IMR-90 (cell line): ENCODE results near the gene RDH11. TPM values are rescaled to one million over a fixed set of nuclear protein-coding genes. Genes with fewer than 3 reads are reported as not detected.

Experiments used
- ATAC-seq: fragments of 200-7000 bp; cut with Tn5 transposase; 2 replicates; pipeline ENCODE4 v1.9.1; 2020; ENCODE audit warnings: low read depth, mild to moderate bottlenecking, moderate library complexity
- BruUV-seq: library from RNA; stranded (reverse); fragments of 400-500 nt; replicated peaks from 2 replicates; lab custom pipeline; 2021; lab: Mats Ljungman, UMichigan
- CTCF ChIA-PET: fragments of 300-600 bp; formaldehyde crosslinking; extraction: SDS; loops from one replicate; lab custom pipeline; 2021; ENCODE audit warnings: antibody characterized with exemption; lab: Yijun Ruan, JAX
- POLR2A ChIA-PET: fragments of 300-600 bp; sonication (Branson Sonifier 250); formaldehyde crosslinking; loops from one replicate; lab custom pipeline; 2022; ENCODE audit warnings: antibody characterized with exemption; ENCODE audit not compliant: unreplicated experiment; lab: Charles Lee
- DNase-seq: peaks from one replicate; pipeline ENCODE4 v3.0.0; 2013
- H2AFZ ChIP-seq: replicated peaks from 2 replicates; pipeline ENCODE3; 2013; ENCODE audit warnings: low read length, mild to moderate bottlenecking; ENCODE audit not compliant: poor library complexity
- H2AK5ac ChIP-seq: 2 replicates; pipeline ENCODE4 v1.6.1; 2013; ENCODE audit warnings: low read depth, low read length, inconsistent platforms
- H2AK9ac ChIP-seq: replicated peaks from 2 replicates; pipeline ENCODE3; 2013; ENCODE audit warnings: mild to moderate bottlenecking, low read depth, low read length, moderate library complexity; ENCODE audit not compliant: poor library complexity
- H2BK120ac ChIP-seq: 2 replicates; pipeline ENCODE4 v1.6.1; 2013; ENCODE audit warnings: low read depth, low read length, inconsistent platforms
- H2BK15ac ChIP-seq: 3 replicates; pipeline ENCODE4 v1.6.1; 2013; ENCODE audit warnings: low read depth, low read length, inconsistent platforms
- H2BK20ac ChIP-seq: 2 replicates; pipeline ENCODE4 v1.6.1; 2013; ENCODE audit warnings: low read depth, mild to moderate bottlenecking, inconsistent platforms, low read length, moderate library complexity
- H2BK5ac ChIP-seq: 2 replicates; pipeline ENCODE4 v1.6.1; 2013; ENCODE audit warnings: mild to moderate bottlenecking, low read depth, low read length, inconsistent platforms; ENCODE audit not compliant: poor library complexity, severe bottlenecking
- H3K14ac ChIP-seq: replicated peaks from 2 replicates; pipeline ENCODE4 v1.6.1; 2013; ENCODE audit warnings: low read depth, low read length, inconsistent platforms
- H3K18ac ChIP-seq: 2 replicates; pipeline ENCODE4 v1.6.1; 2013; ENCODE audit warnings: low read depth, low read length, control low read depth
- H3K23ac ChIP-seq: 2 replicates; pipeline ENCODE4 v1.6.1; 2013; ENCODE audit warnings: low read depth, low read length, inconsistent platforms
- H3K27ac ChIP-seq: 2 replicates; pipeline ENCODE4 v1.5.1; 2013; ENCODE audit warnings: mild to moderate bottlenecking, control low read depth, low read length; ENCODE audit not compliant: insufficient read depth
- H3K27me3 ChIP-seq: 2 replicates; pipeline ENCODE4 v1.6.1; 2013; ENCODE audit warnings: low read length; ENCODE audit not compliant: control insufficient read depth, insufficient read depth
- H3K36me3 ChIP-seq: 2 replicates; pipeline ENCODE4 v1.6.1; 2013; ENCODE audit warnings: low read length, mixed read lengths; ENCODE audit not compliant: control insufficient read depth, insufficient read depth
- H3K4ac ChIP-seq: 2 replicates; pipeline ENCODE4 v1.6.1; 2013; ENCODE audit warnings: low read depth, low read length, inconsistent platforms
- H3K4me1 ChIP-seq: 2 replicates; pipeline ENCODE4 v1.6.1; 2013; ENCODE audit warnings: low read length, mixed read lengths; ENCODE audit not compliant: control insufficient read depth, insufficient read depth
- H3K4me2 ChIP-seq: 2 replicates; pipeline ENCODE4 v1.6.1; 2013; ENCODE audit warnings: low read depth, mild to moderate bottlenecking, control low read depth, low read length, moderate library complexity
- H3K4me3 ChIP-seq: 2 replicates; pipeline ENCODE4 v1.5.1; 2013; ENCODE audit warnings: low read depth, mild to moderate bottlenecking, control low read depth, low read length, moderate library complexity; ENCODE audit not compliant: insufficient read depth
- H3K56ac ChIP-seq: 2 replicates; pipeline ENCODE4 v1.6.1; 2013; ENCODE audit warnings: low read length, inconsistent platforms; ENCODE audit not compliant: insufficient read depth; ENCODE audit errors: extremely low read depth
- H3K79me1 ChIP-seq, 2 experiments: 2 replicates each; pipeline ENCODE4 v1.6.1; 2013; ENCODE audit warnings: low read length in 2 of 2, inconsistent platforms in 1 of 2, low read depth in 1 of 2
- H3K9ac ChIP-seq: 2 replicates; pipeline ENCODE4 v1.6.1; 2013; ENCODE audit warnings: low read depth, low read length, control low read depth
- H3K9me1 ChIP-seq: 2 replicates; pipeline ENCODE4 v1.6.1; 2013; ENCODE audit warnings: low read length, inconsistent platforms; ENCODE audit not compliant: insufficient read depth
- H3K9me3 ChIP-seq: 2 replicates; pipeline ENCODE4 v1.6.1; 2013; ENCODE audit warnings: low read length; ENCODE audit not compliant: control insufficient read depth, insufficient read depth
- H4K20me1 ChIP-seq: 2 replicates; pipeline ENCODE4 v1.6.1; 2013; ENCODE audit warnings: low read length, inconsistent platforms; ENCODE audit not compliant: insufficient read depth
- H4K5ac ChIP-seq: 2 replicates; pipeline ENCODE4 v1.6.1; 2013; ENCODE audit warnings: mild to moderate bottlenecking, low read depth, low read length, control low read depth
- H4K8ac ChIP-seq, 2 experiments: 2 replicates each; pipeline ENCODE4 v1.6.1; 2013; ENCODE audit warnings: low read depth in 2 of 2, low read length in 2 of 2, control low read depth in 1 of 2, inconsistent platforms in 1 of 2
- H4K91ac ChIP-seq: 2 replicates; pipeline ENCODE4 v1.6.1; 2013; ENCODE audit warnings: low read depth, low read length, inconsistent platforms; ENCODE audit not compliant: insufficient read depth
- RFX5 ChIP-seq: IDR thresholded peaks from 2 replicates; pipeline ENCODE4 v1.8.0; 2012; ENCODE audit warnings: low read depth, mild to moderate bottlenecking, low read length, moderate library complexity
- WGBS, 2 experiments: methylation state at CpG; one replicate each; pipeline versions ENCODE4 v1.1.5 to v1.1.7; 2013; ENCODE audit warnings: missing lambda C conversion rate in 2 of 2; ENCODE audit not compliant: insufficient read length in 1 of 2; ENCODE audit errors: extremely low coverage in 2 of 2; 5-methylcytosine and 5-hydroxymethylcytosine counted together
- dilution Hi-C: fragments of 300-500 bp; cut with HindIII; formaldehyde crosslinking; loops from one replicate; pipeline ENCODE4 v1.14.3; 2018; ENCODE audit warnings: low sequenced_read_pairs; ENCODE audit not compliant: unreplicated experiment
- in situ Hi-C: fragments of 300-500 bp; cut with MboI; formaldehyde crosslinking; loops from 3 replicates; pipeline ENCODE4 v1.14.3; 2019; ENCODE audit warnings: low sequenced_read_pairs, inconsistent platforms, mixed read lengths
- intact Hi-C: fragments of 100-400 bp; cut with micrococcal nuclease; formaldehyde crosslinking; loops from 2 replicates; pipeline ENCODE4 v1.10.0; 2022
- polyA plus RNA-seq, 3 experiments: library from polyadenylated mRNA; depleted of rRNA; stranded (reverse); fragments of >200 nt; gene quantifications; 2 replicates each; pipeline ENCODE4 v1.2.3, GENCODE V29; 2012; ENCODE audit warnings: low replicate concordance in 1 of 3
- total RNA-seq: library from RNA; depleted of rRNA; stranded (reverse); fragments of >200 nt; gene quantifications from 2 replicates; pipeline ENCODE4 v1.2.3, GENCODE V29; 2012

RDH11 gene
- total and polyA plus RNA-seq, 2 of the 4 experiments (the other 2 are of a cell fraction) = 77.3 to 149 TPM

DNA sequence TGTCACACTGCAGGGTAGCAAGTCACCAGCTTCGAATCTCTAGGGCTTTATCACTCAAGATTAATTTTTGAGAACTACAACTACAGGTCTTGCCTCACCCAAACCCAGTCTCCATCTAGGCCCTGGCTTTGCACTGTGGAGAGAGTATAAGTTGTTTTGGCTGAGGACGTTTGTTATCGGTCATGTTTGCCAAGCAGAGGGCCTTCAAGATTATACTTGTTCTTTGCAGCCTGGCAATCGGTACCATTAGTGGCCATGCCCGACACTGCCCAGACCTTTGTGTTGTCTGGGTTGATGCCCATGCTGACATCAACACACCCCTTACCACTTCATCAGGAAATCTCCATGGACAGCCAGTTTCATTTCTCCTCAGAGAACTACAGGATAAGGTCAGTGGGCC is 50.1 kb downstream of the RDH11 start:
- Histone ChIP-seq H2AFZ (no peak overlapping the region), H3K18ac (no peak overlapping the region), H3K79me1 (no peaks in the 10 kb centered on the region), H2BK15ac (no peak overlapping the region), H2AK5ac (no peak overlapping the region), H4K8ac (no peak overlapping the region), H4K5ac (no peak overlapping the region), H3K27me3 (no peaks in the 10 kb centered on the region), H4K91ac (no peak overlapping the region), H4K20me1 (no peaks in the 10 kb centered on the region), H3K4ac (no peak overlapping the region), H3K36me3 (peaks cover 20% of the 10 kb centered on the region), H3K14ac (no peak overlapping the region), H3K9me1 (peaks cover 4% of the 10 kb centered on the region), H2BK120ac (no peak overlapping the region), H2BK5ac (no peak overlapping the region), H3K4me1 (no peaks in the 10 kb centered on the region), H3K9me3 (no peaks in the 10 kb centered on the region), H2AK9ac (no peak overlapping the region), H3K56ac (no peak overlapping the region), H3K23ac (no peak overlapping the region), H3K4me2 (no peak overlapping the region), H3K27ac (no peak overlapping the region), H3K9ac (no peak overlapping the region), H3K4me3 (no peak overlapping the region), H2BK20ac (no peak overlapping the region)
- BruUV-seq = no TSS peak
- WGBS, 2 experiments = no CpG with 5 or more reads among the region's 5 CpGs
- in situ Hi-C loops = no loop called here
- POLR2A ChIA-PET = no interaction called here
- TF ChIP-seq RFX5 = no peak
- no peak for ATAC-seq
- intact Hi-C loops = no loop called here
- CTCF ChIA-PET = no interaction called here
- dilution Hi-C loops = no loop called here
- DNase-seq = no peak
